K562 (cell line): Measurements from ENCODE around the gene NUP210. TPM values are rescaled to one million over a fixed set of nuclear protein-coding genes. Genes with fewer than 3 reads are reported as not detected.

Experiments
- ATF3 ChIP-seq, 2 experiments: fragments of 450-650 bp in 1 of 2; sonication (generic) in 1 of 2; formaldehyde crosslinking in 1 of 2; IDR thresholded peaks in 1 of 2; conservative IDR thresholded peaks in 1 of 2; 2 replicates each; pipeline versions ENCODE4 v1.6.1 to v1.8.1; 2016 to 2023; ENCODE audit warnings: mild to moderate bottlenecking in 2 of 2, moderate library complexity in 2 of 2, inconsistent platforms in 1 of 2, missing genetic modification reagents in 1 of 2
- CHAMP1 ChIP-seq: fragments of 450-650 bp; IDR thresholded peaks from 2 replicates; pipeline ENCODE4 v1.6.1; 2016; ENCODE audit warnings: mild to moderate bottlenecking
- CTBP1 ChIP-seq: fragments of 450-650 bp; IDR thresholded peaks from 2 replicates; pipeline ENCODE4 v1.6.1; 2016; ENCODE audit warnings: borderline replicate concordance
- CTCFL ChIP-seq: IDR thresholded peaks from 2 replicates; pipeline ENCODE4 v1.6.1; 2011; ENCODE audit warnings: borderline replicate concordance, low read depth, mild to moderate bottlenecking, moderate library complexity, low read length; ENCODE audit not compliant: insufficient read depth, poor library complexity, severe bottlenecking
- DDX20 ChIP-seq: fragments of 450-650 bp; IDR thresholded peaks from 2 replicates; pipeline ENCODE4 v1.6.1; 2016; ENCODE audit warnings: missing genetic modification characterization, low read depth, mild to moderate bottlenecking, missing compliant biosample characterization, moderate library complexity
- DNMT1 ChIP-seq: fragments of 450-650 bp; IDR thresholded peaks from 2 replicates; pipeline ENCODE4 v1.6.1; 2016; ENCODE audit warnings: antibody characterized with exemption, mild to moderate bottlenecking
- ZKSCAN1 ChIP-seq: fragments of 150-350 bp; IDR thresholded peaks from 2 replicates; pipeline ENCODE4 v1.6.1; 2016; ENCODE audit warnings: low read depth, low read length
- ZNF274 ChIP-seq: IDR thresholded peaks from 2 replicates; pipeline ENCODE4 v1.6.1; 2011; ENCODE audit warnings: low read depth, mild to moderate bottlenecking, low read length, moderate library complexity, borderline replicate concordance
- ZNF316 ChIP-seq: fragments of 450-650 bp; IDR thresholded peaks from 2 replicates; pipeline ENCODE4 v1.6.1; 2016
- ZNF589 ChIP-seq: fragments of 200-800 bp; sonication (Bioruptor generic); IDR thresholded peaks from 2 replicates; pipeline ENCODE4 v1.6.1; 2016; ENCODE audit warnings: low read depth, missing genetic modification characterization, missing compliant biosample characterization
- ZNF77 ChIP-seq: fragments of 250-450 bp; sonication (Bioruptor Pico); IDR thresholded peaks from 2 replicates; pipeline ENCODE4 v1.5.0; 2020
- polyA plus RNA-seq, 8 experiments: library from polyadenylated mRNA; depleted of rRNA in 4 of 8; stranded (reverse) in 5 of 8; unstranded in 3 of 8; fragments of >200 nt; fragmentation: Nextera tagmentation in 2 of 8; fragmentation: Illumina TruSeq in 1 of 8; extraction: Ambion mirVana in 2 of 8; extraction: Trizol in 1 of 8; gene quantifications; 2 replicates each; pipeline versions ENCODE4 v1.2.1 to v1.2.3, GENCODE V29; 2011 to 2014; ENCODE audit warnings: inconsistent platforms in 1 of 8, missing spikeins in 1 of 8
- total RNA-seq, 7 experiments: library from RNA; depleted of rRNA in 6 of 7; stranded (reverse); fragments of >200 nt in 6 of 7; fragmentation: Illumina TruSeq in 2 of 7; extraction: Trizol in 2 of 7; gene quantifications; 2 replicates each; pipeline versions ENCODE4 v1.2.1 to v1.2.3, GENCODE V29; 2011 to 2021; ENCODE audit warnings: low replicate concordance in 1 of 7
- TF ChIP-seq, protein P1 (sequence below): fragments of 250-450 bp; sonication (Bioruptor Pico); IDR thresholded peaks from 2 replicates; pipeline ENCODE4 v1.5.1; 2021; ENCODE audit warnings: mild to moderate bottlenecking
- TF ChIP-seq, protein P2 (sequence below): fragments of 450-650 bp; formaldehyde crosslinking; conservative IDR thresholded peaks from 2 replicates; pipeline ENCODE4 v1.4.0; 2022; ENCODE audit warnings: mild to moderate bottlenecking, missing genetic modification characterization
- TF ChIP-seq, protein P3 (sequence below), 3 experiments: IDR thresholded peaks in 2 of 3; conservative IDR thresholded peaks in 1 of 3; 2 replicates each; pipeline ENCODE4 v1.5.1; 2011 to 2012; ENCODE audit warnings: low read length in 3 of 3, mild to moderate bottlenecking in 3 of 3, control low read depth in 2 of 3, improper control_type of control experiment in 1 of 3, inconsistent platforms in 1 of 3, low read depth in 1 of 3, mixed read lengths in 1 of 3, moderate library complexity in 1 of 3; ENCODE audit not compliant: insufficient read depth in 2 of 3

NUP210 gene
- total and polyA plus RNA-seq, 9 of the 15 experiments (the other 6 are each of a cell fraction or from before 2014, with no cell fraction given), result 1.2 to 138 (median 44.0) TPM

GRCh38 chr3:13461169-13462124 is 41.3 kb upstream of the NUP210 start (continued):
- TF ChIP-seq CTCFL, result peak; percentile 80
- TF ChIP-seq DNMT1, result no peak
- TF ChIP-seq, protein P1, sequence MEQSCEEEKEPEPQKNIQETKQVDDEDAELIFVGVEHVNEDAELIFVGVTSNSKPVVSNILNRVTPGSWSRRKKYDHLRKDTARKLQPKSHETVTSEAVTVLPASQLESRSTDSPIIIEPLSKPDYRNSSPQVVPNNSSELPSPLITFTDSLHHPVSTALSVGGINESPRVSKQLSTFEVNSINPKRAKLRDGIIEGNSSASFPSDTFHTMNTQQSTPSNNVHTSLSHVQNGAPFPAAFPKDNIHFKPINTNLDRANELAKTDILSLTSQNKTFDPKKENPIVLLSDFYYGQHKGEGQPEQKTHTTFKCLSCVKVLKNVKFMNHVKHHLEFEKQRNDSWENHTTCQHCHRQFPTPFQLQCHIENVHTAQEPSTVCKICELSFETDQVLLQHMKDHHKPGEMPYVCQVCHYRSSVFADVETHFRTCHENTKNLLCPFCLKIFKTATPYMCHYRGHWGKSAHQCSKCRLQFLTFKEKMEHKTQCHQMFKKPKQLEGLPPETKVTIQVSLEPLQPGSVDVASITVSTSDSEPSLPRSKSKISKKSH, result no peak
- no peak for TF ChIP-seq ZNF316
- no peak for TF ChIP-seq CHAMP1
- TF ChIP-seq CTBP1, result peak; percentile 65; the same call in 1 of the 2 replicates
- no peak for TF ChIP-seq ZNF77 (CRISPR knock-in tag)
- TF ChIP-seq, protein P2, sequence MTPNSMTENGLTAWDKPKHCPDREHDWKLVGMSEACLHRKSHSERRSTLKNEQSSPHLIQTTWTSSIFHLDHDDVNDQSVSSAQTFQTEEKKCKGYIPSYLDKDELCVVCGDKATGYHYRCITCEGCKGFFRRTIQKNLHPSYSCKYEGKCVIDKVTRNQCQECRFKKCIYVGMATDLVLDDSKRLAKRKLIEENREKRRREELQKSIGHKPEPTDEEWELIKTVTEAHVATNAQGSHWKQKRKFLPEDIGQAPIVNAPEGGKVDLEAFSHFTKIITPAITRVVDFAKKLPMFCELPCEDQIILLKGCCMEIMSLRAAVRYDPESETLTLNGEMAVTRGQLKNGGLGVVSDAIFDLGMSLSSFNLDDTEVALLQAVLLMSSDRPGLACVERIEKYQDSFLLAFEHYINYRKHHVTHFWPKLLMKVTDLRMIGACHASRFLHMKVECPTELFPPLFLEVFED (CRISPR knock-in tag), result no peak
- TF ChIP-seq ZNF589 (CRISPR knock-in tag), result no peak
- no peak for TF ChIP-seq ZNF274
- TF ChIP-seq DDX20 (tag), result 0 out of 2 replicates have a peak, but pooled peaks have one; percentile 45
- no peak for TF ChIP-seq ZKSCAN1
- TF ChIP-seq, protein P3, sequence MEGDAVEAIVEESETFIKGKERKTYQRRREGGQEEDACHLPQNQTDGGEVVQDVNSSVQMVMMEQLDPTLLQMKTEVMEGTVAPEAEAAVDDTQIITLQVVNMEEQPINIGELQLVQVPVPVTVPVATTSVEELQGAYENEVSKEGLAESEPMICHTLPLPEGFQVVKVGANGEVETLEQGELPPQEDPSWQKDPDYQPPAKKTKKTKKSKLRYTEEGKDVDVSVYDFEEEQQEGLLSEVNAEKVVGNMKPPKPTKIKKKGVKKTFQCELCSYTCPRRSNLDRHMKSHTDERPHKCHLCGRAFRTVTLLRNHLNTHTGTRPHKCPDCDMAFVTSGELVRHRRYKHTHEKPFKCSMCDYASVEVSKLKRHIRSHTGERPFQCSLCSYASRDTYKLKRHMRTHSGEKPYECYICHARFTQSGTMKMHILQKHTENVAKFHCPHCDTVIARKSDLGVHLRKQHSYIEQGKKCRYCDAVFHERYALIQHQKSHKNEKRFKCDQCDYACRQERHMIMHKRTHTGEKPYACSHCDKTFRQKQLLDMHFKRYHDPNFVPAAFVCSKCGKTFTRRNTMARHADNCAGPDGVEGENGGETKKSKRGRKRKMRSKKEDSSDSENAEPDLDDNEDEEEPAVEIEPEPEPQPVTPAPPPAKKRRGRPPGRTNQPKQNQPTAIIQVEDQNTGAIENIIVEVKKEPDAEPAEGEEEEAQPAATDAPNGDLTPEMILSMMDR (IDR thresholded peaks at IDR 0.05 in 2 of 3, conservative IDR thresholded peaks at IDR 0.05 in 1 of 3; ENCODE audit: insufficient read depth in 2 of 3, low read depth in 1 of 3, low read length in 3 of 3), result peak; percentile 94 to 99 (median 98)
- no peak for TF ChIP-seq ATF3 (IDR thresholded peaks at IDR 0.05)
- peak; percentile 66; the same call in 1 of the 2 replicates for TF ChIP-seq ATF3 (CRISPR knock-in tag; conservative IDR thresholded peaks at IDR 0.05)
